Esophagus muscularis mucosa (tissue), 4 donors: Measurements from ENCODE around the gene TMEM86B. TPM values are rescaled to one million over a fixed set of nuclear protein-coding genes. Genes with fewer than 3 reads are reported as not detected.

ENCODE experiments used
- DNase-seq: peaks from one replicate; pipeline ENCODE4 v3.0.0-alpha.2; 2017; ENCODE audit errors: extremely low spot score
- H3K27ac ChIP-seq, 4 donors: fragments of 200-600 bp; sonication (generic); replicated peaks in 1 of 4; 1 replicate in 3 of 4; 2 replicates in 1 of 4; pipeline ENCODE4 v1.5.1; 2016 to 2019; ENCODE audit warnings: mild to moderate bottlenecking in 1 of 4
- H3K27me3 ChIP-seq, 4 donors: fragments of 200-600 bp; sonication (generic); one replicate each; pipeline versions ENCODE4 v1.5.1 to v1.6.0; 2016 to 2019
- H3K36me3 ChIP-seq, 4 donors: fragments of 200-600 bp; sonication (generic); one replicate each; pipeline ENCODE4 v1.5.1; 2016 to 2019
- H3K4me1 ChIP-seq, 4 donors: fragments of 200-600 bp; sonication (generic); one replicate each; pipeline ENCODE4 v1.5.1; 2016 to 2019
- H3K4me3 ChIP-seq, 4 donors: fragments of 200-600 bp; sonication (generic); 1 replicate in 2 of 4; 2 replicates in 2 of 4; pipeline ENCODE4 v1.5.1; 2016 to 2019; ENCODE audit warnings: mild to moderate bottlenecking in 4 of 4, moderate library complexity in 1 of 4
- H3K9me3 ChIP-seq, 4 donors: fragments of 200-600 bp; sonication (generic); 1 replicate in 3 of 4; 2 replicates in 1 of 4; pipeline ENCODE4 v1.5.1; 2016 to 2019
- EP300 ChIP-seq: sonication (generic); formaldehyde crosslinking; IDR thresholded peaks from one replicate; pipeline ENCODE4 v1.6.1; 2017; ENCODE audit warnings: antibody characterized with exemption
- POLR2A ChIP-seq: fragments of 450-650 bp; IDR thresholded peaks from one replicate; pipeline ENCODE4 v1.6.1; 2017; ENCODE audit warnings: antibody characterized with exemption, moderate library complexity, mild to moderate bottlenecking, low read depth
- POLR2AphosphoS5 ChIP-seq, 2 donors: sonication (generic); formaldehyde crosslinking; IDR thresholded peaks; one replicate each; pipeline ENCODE4 v1.6.1; 2017; ENCODE audit warnings: antibody characterized with exemption in 2 of 2
- WGBS: methylation state at CpG from one replicate; pipeline ENCODE4 v1.1.5; 2018; 5-methylcytosine and 5-hydroxymethylcytosine counted together
- intact Hi-C: fragments of 100-400 bp; cut with DNase I; formaldehyde crosslinking; loops from one replicate; pipeline ENCODE4 v1.15.1; 2023
- small RNA-seq, 3 donors: library from RNA; depleted of rRNA; stranded (forward); fragments of <200 nt; gene quantifications; one replicate each; pipeline ENCODE3, GENCODE V24; 2016
- total RNA-seq, 4 donors: library from RNA; depleted of rRNA; stranded (reverse); fragments of >200 nt; gene quantifications; one replicate each; pipeline versions ENCODE4 v1.1.0 to v1.2.1, GENCODE V29; 2016
- TF ChIP-seq, protein P1 (sequence below), 3 experiments: fragments of 200-600 bp in 2 of 3; fragments of 450-650 bp in 1 of 3; sonication (generic) in 2 of 3; IDR thresholded peaks; one replicate each; pipeline ENCODE4 v1.5.1; 2017 to 2019; ENCODE audit warnings: antibody characterized with exemption in 3 of 3, mild to moderate bottlenecking in 2 of 3, moderate library complexity in 1 of 3

TMEM86B gene
- total RNA-seq, 4 donors from 2014 or later, result 1.7 to 2.8 (median 2.4) TPM

DNA sequence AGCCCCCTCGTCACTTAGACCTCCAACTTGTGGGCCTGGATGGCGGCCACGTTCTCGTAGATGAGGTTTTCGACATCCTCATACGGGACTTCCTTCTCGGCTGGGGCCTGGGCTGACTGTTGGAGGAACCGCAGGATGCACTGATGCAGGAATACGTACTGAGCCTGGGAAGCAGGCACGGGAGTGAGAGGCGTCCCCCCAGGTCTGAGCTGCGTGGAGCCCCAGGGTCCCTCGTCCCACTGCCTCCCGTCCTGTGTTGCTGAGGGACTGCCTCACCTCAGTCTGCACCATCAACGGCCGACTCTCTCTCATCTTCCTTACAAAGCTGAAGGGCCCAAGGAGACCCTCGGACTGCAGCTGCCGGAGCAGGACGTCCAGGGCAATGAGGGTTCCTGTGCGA, 46.8 kb downstream of the TMEM86B start:
- Histone ChIP-seq H3K9me3 (no peaks in the 10 kb centered on the region), H3K27me3 (peaks cover 8 to 95% (median 51%) of the 10 kb centered on the region in 4 donors), H3K4me1 (peaks cover 12 to 18% (median 17%) of the 10 kb centered on the region in 4 donors), H3K4me3 (no peak overlapping the region), H3K27ac (no peak overlapping the region), H3K36me3 (no peaks in the 10 kb centered on the region)
- intact Hi-C loops, result no loop called here
- DNase-seq, result no peak
- TF ChIP-seq, protein P1, sequence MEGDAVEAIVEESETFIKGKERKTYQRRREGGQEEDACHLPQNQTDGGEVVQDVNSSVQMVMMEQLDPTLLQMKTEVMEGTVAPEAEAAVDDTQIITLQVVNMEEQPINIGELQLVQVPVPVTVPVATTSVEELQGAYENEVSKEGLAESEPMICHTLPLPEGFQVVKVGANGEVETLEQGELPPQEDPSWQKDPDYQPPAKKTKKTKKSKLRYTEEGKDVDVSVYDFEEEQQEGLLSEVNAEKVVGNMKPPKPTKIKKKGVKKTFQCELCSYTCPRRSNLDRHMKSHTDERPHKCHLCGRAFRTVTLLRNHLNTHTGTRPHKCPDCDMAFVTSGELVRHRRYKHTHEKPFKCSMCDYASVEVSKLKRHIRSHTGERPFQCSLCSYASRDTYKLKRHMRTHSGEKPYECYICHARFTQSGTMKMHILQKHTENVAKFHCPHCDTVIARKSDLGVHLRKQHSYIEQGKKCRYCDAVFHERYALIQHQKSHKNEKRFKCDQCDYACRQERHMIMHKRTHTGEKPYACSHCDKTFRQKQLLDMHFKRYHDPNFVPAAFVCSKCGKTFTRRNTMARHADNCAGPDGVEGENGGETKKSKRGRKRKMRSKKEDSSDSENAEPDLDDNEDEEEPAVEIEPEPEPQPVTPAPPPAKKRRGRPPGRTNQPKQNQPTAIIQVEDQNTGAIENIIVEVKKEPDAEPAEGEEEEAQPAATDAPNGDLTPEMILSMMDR (IDR thresholded peaks at IDR 0.05), result no peak
- TF ChIP-seq POLR2A (no peak), EP300 (no peak), POLR2AphosphoS5 (IDR thresholded peaks at IDR 0.05) (no peak)
- WGBS, result 66% methylated on average over 11 of the region's 20 CpGs

DNA sequence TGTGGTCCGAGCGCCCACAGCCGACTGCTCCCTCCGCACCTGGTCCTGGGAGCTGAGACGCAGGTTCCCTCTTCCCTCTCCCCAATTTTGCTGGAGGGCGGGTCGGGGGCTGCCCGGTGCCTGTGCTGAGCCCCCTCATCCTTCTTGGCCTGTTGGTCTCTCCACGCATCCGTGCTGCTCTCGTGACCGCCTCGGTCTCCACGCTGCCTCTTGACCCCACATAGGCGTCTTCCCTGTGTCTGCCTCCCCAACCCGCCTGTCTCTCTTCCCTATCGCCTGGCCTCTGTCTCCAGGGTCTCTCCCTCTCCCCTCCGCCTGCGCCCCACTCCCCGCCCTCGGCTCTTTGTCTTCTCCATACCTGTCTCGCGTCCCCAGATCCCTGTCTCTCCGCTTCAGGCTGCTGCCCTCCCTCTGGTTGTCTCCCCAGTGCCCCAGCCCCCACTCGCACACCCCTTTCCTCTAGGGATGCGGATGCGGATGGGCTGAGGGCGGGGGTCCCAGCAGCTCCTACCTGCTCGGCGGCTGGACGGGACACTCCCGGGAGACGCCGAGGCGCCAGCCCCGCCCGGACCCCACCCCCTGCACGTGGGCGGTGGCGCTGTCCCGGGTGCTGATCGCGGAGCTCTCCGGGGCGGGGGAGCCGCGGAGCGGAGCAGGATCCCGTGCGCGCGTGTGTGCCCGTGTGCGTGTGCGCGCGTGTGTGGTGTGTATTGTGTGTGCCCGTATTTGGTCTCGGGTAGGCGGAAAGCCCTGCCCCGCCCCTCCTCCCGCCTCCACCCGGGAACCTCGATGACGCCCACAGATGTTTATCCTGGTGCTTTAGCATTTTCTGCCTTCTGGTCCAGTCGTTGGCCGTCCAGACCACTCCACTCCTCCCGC, 48.7 kb downstream of the TMEM86B start, which contains the start of gene SYT5:
TSS of gene SYT5 (minus strand) at position 684 of the 879 bp plus-strand sequence. CDS start 1,248 bp downstream, outside the sequence.
- H3K4me1 ChIP-seq, result peaks cover 12 to 22% (median 17%) of the 10 kb centered on the region in 4 donors
- DNase-seq, result no peak
- H3K36me3 ChIP-seq, result no peaks in the 10 kb centered on the region
- peak within 1 kb of the TSS; percentile 37 to 50 (median 42) for H3K4me3 ChIP-seq
- H3K27ac ChIP-seq, result no peak within 1 kb of the TSS
- 2% methylated on average over 33 of the region's 68 CpGs for WGBS
- H3K9me3 ChIP-seq, result no peaks in the 10 kb centered on the region
- intact Hi-C loops, result no loop called here
- TF ChIP-seq POLR2AphosphoS5 (IDR thresholded peaks at IDR 0.05) (no peak), POLR2A (no peak), EP300 (no peak)
- TF ChIP-seq, protein P1 (IDR thresholded peaks at IDR 0.05), result no peak
- H3K27me3 ChIP-seq, result peaks cover 8 to 95% (median 66%) of the 10 kb centered on the region in 4 donors

DNA sequence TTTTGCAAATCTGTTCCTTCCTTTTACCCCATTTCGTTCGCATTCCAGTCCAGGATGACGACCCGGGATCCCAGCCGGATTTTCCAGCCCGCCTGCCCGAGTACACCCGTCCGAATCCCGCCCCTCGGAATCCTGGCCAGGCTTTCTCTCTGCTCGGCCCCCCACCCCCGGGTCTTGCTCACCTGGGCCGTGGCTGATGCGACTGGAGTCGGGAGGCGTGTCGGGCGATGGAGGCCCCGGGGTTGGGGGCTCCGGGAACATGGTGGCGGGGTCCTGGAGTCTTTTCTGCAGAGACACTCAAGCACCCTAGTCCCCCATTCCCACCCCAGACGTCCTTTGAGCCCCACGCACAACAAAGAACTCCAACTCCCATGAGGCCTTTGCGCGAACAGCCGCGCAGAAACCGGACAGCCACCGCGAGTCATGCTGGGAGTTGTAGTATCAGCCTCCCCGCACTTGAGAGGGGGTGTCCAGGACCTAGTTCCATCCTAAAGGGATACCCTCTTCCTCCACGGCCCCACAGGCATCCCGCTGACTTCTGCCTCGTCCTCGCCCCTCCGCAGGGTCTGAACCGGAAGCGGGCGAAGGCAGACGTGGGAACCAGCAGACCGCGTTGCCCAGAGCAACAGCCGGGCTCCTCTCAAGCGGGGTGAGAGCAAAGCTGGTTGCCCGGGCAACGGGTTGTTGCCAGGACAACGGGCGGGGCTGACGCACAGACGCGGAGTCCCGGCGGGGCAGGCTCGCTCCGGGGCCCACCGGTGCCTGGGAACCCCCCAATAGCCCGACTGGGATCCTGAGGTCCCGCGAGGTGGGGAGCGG, 49.6 kb downstream of the TMEM86B start:
- Histone ChIP-seq H3K27ac (no peak overlapping the region), H3K27me3 (peaks cover 8 to 99% (median 75%) of the 10 kb centered on the region in 4 donors), H3K4me1 (peaks cover 15 to 28% (median 21%) of the 10 kb centered on the region in 4 donors), H3K4me3 (peak overlapping the region; percentile 37 to 50 (median 42)), H3K9me3 (no peaks in the 10 kb centered on the region), H3K36me3 (no peaks in the 10 kb centered on the region)
- no peak for DNase-seq
- TF ChIP-seq, protein P1 (IDR thresholded peaks at IDR 0.05), result no peak
- TF ChIP-seq EP300 (no peak), POLR2AphosphoS5 (IDR thresholded peaks at IDR 0.05) (no peak), POLR2A (no peak)
- intact Hi-C loops, result no loop called here
- WGBS, result 5% methylated on average over 26 of the region's 61 CpGs

Small RNAs within 50 kb of the gene (small RNA-seq; reads per million reads assigned to genes)
- gene MIR6802 (0 to 0.08 (median 0) reads per million in 3 donors), gene MIR6803 (0 to 0.25 (median 0.19) reads per million in 3 donors), gene MIR6804 (0 reads per million in 3 donors)

Other genes starting within 250 kb of the TMEM86B start
- gene GP6, start 190.5 kb downstream of the TMEM86B start, total RNA-seq, result under 1 TPM in 2 of 4 donors, not detected in 2; 0.13 to 0.29 TPM
- 10 to 100 TPM; 11.1 to 16.4 (median 12.3) TPM for gene RDH13, start 165.6 kb downstream of the TMEM86B start, total RNA-seq
- gene EPS8L1, start 152.9 kb downstream of the TMEM86B start, total RNA-seq, result 1 to 10 TPM; 1.0 to 8.7 (median 1.2) TPM
- 100 to 1,000 TPM; 257 to 451 (median 351) TPM for gene PPP1R12C, start 111.1 kb downstream of the TMEM86B start, total RNA-seq
- 1 to 10 TPM in 1 of 4 donors, not detected in 3; 2.0 TPM for gene TNNT1, start 79.6 kb downstream of the TMEM86B start, total RNA-seq
- gene TNNI3, start 71.0 kb downstream of the TMEM86B start, total RNA-seq, result not detected
- gene DNAAF3, start 62.1 kb downstream of the TMEM86B start, total RNA-seq, result under 1 TPM in 1 of 4 donors, not detected in 3; 0.83 TPM
- gene SYT5, start 48.5 kb downstream of the TMEM86B start, total RNA-seq, result 1 to 10 TPM in 2 of 4 donors, under 1 TPM in 1, not detected in 1; 0.80 to 2.1 (median 1.7) TPM
- gene PTPRH, start 19.3 kb downstream of the TMEM86B start, total RNA-seq, result 1 to 10 TPM in 2 of 4 donors, under 1 TPM in 2; 0.42 to 2.7 (median 1.4) TPM
- 10 to 100 TPM; 37.4 to 75.5 (median 45.6) TPM for gene PPP6R1, start 30.3 kb upstream of the TMEM86B start, total RNA-seq
- gene HSPBP1, start 51.3 kb upstream of the TMEM86B start, total RNA-seq, result 10 to 100 TPM; 28.5 to 44.0 (median 32.2) TPM
- gene BRSK1, start 55.2 kb upstream of the TMEM86B start, total RNA-seq, result 10 to 100 TPM in 1 of 4 donors, 1 to 10 TPM in 3; 3.3 to 16.9 (median 6.7) TPM
- 1 to 10 TPM in 3 of 4 donors, under 1 TPM in 1; 0.83 to 5.2 (median 2.7) TPM for gene TMEM150B, start 96.6 kb upstream of the TMEM86B start, total RNA-seq
- 1 to 10 TPM; 5.0 to 8.7 (median 8.1) TPM for gene KMT5C, start 111.1 kb upstream of the TMEM86B start, total RNA-seq
- gene COX6B2, start 126.0 kb upstream of the TMEM86B start, total RNA-seq, result under 1 TPM in 1 of 4 donors, not detected in 3; 0.19 TPM
- gene GARIN5B, start 134.5 kb upstream of the TMEM86B start, total RNA-seq, result not detected
- under 1 TPM in 2 of 4 donors, not detected in 2; 0.33 to 0.34 TPM for gene IL11, start 141.7 kb upstream of the TMEM86B start, total RNA-seq
- gene TMEM190, start 148.1 kb upstream of the TMEM86B start, total RNA-seq, result not detected
- 1 to 10 TPM in 2 of 4 donors, under 1 TPM in 2; 0.83 to 7.5 (median 1.00) TPM for gene TMEM238, start 155.5 kb upstream of the TMEM86B start, total RNA-seq
- 100 to 1,000 TPM; 263 to 419 (median 369) TPM for gene RPL28, start 157.2 kb upstream of the TMEM86B start, total RNA-seq
- gene UBE2S, start 179.0 kb upstream of the TMEM86B start, total RNA-seq, result 10 to 100 TPM in 3 of 4 donors, 1 to 10 TPM in 1; 9.1 to 37.9 (median 22.0) TPM
- under 1 TPM in 2 of 4 donors, not detected in 2; under 0.01 to 0.13 TPM for gene SHISA7, start 214.5 kb upstream of the TMEM86B start, total RNA-seq
- gene ISOC2, start 232.9 kb upstream of the TMEM86B start, total RNA-seq, result 100 to 1,000 TPM in 1 of 4 donors, 10 to 100 TPM in 3; 66.8 to 104 (median 77.7) TPM
- gene C19orf85, start 236.0 kb upstream of the TMEM86B start, total RNA-seq, result not detected
- 10 to 100 TPM in 3 of 4 donors, 1 to 10 TPM in 1; 5.1 to 16.6 (median 11.9) TPM for gene ZNF628, start 247.9 kb upstream of the TMEM86B start, total RNA-seq